Ascending aorta (tissue), 2 donors: Measurements from ENCODE around the gene RBPJ. TPM values are rescaled to one million over a fixed set of nuclear protein-coding genes. Genes with fewer than 3 reads are reported as not detected.

Experiments used
- DNase-seq, 2 donors: peaks; one replicate each; pipeline ENCODE4 v3.0.0-alpha.2; 2019; ENCODE audit warnings: low spot score in 2 of 2
- H3K27ac ChIP-seq, 2 donors: fragments of 200-600 bp; sonication (generic); one replicate each; pipeline ENCODE4 v1.5.1; 2016 to 2017; ENCODE audit warnings: mild to moderate bottlenecking in 1 of 2
- H3K27me3 ChIP-seq: fragments of 200-600 bp; sonication (generic); one replicate; pipeline ENCODE4 v1.5.1; 2017
- H3K36me3 ChIP-seq, 2 donors: fragments of 200-600 bp; sonication (generic); one replicate each; pipeline ENCODE4 v1.5.1; 2016
- H3K4me1 ChIP-seq, 2 donors: fragments of 200-600 bp; sonication (generic); one replicate each; pipeline ENCODE4 v1.5.1; 2016 to 2017; ENCODE audit warnings: mild to moderate bottlenecking in 1 of 2
- H3K4me3 ChIP-seq, 2 donors: fragments of 200-600 bp; sonication (generic); one replicate each; pipeline ENCODE4 v1.5.1; 2016 to 2017; ENCODE audit warnings: mild to moderate bottlenecking in 1 of 2
- H3K9me3 ChIP-seq, 2 donors: fragments of 200-600 bp; sonication (generic); one replicate each; pipeline ENCODE4 v1.5.1; 2016
- CTCF ChIP-seq, 3 experiments: fragments of 200-600 bp in 2 of 3; fragments of 450-650 bp in 1 of 3; sonication (generic) in 2 of 3; IDR thresholded peaks; one replicate each; pipeline ENCODE4 v1.5.1; 2016 to 2019; ENCODE audit warnings: antibody characterized with exemption in 3 of 3, mild to moderate bottlenecking in 1 of 3, moderate library complexity in 1 of 3
- intact Hi-C: fragments of 100-400 bp; cut with DNase I; formaldehyde crosslinking; loops from one replicate; pipeline ENCODE4 v1.15.1; 2023
- total RNA-seq: library from RNA; depleted of rRNA; stranded (reverse); fragments of >200 nt; gene quantifications from one replicate; pipeline ENCODE4 v1.1.0, GENCODE V29; 2016

RBPJ gene
- total RNA-seq, 1 donor from 2014 or later = 17.6 TPM

DNA sequence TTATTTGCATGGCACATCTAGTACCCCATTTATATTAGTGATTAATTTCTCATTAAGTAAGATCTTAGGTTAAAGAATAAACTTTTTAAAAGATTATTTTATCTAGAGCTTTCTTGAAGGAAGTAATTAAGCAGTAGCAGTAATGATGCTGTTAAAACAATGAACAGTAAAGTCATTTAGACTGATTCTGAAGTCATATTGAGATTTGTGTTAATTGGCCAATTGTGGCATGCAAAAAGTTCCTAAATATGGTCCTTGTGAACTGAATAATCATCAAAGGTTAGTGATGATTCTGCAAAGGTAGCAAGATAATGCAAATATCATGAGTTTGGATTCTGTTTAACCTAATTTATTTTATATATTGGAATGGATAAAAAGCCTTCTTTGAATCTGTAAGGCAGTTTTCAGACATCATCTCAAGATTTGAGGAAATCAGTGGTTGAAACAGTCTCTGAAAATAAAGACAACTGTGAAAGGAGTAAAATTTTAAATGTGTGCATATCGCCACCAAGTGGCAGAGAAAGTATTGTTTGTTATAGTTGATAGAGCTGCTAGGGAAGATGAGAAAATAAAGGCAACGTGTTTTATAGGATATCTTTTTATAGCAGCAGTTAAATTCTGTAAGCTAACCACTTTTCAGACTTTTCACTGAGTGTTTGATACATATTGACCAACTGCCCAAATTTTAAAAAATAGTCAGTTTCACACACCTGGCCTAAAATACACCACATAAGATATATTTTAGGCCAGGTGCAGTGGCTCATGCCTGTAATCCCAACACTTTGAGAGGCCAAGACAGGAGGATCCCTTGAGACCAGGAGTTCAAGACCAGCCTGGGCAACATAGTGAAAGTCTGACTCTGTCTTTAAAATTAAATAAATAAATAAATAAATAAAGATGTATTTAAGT lies 89.8 kb downstream of the RBPJ start:
- Histone ChIP-seq H3K27ac (no peak overlapping the region), H3K4me3 (no peak overlapping the region), H3K27me3 (no peaks in the 10 kb centered on the region), H3K36me3 (peaks cover 8 to 15% of the 10 kb centered on the region in 2 donors), H3K9me3 (peaks cover 11 to 13% of the 10 kb centered on the region in 2 donors), H3K4me1 (peaks cover 3 to 10% of the 10 kb centered on the region in 2 donors)
- intact Hi-C loops = loop anchor here (1.0 to 10.0 kb wide), 6 partner anchors 80 to 444 kb away; no protein-coding TSS in a partner anchor
- no peak for DNase-seq
- TF ChIP-seq CTCF (IDR thresholded peaks at IDR 0.05) = peak; percentile 52 to 65 (median 64)

GRCh38 chr4:26412381-26413372 lies 91.9 kb downstream of the RBPJ start:
- no peak overlapping the region for H3K4me3 ChIP-seq
- no peaks in the 10 kb centered on the region for H3K27me3 ChIP-seq
- intact Hi-C loops = loop anchor here (10.0 kb wide), 2 partner anchors 178 to 442 kb away; no protein-coding TSS in a partner anchor
- TF ChIP-seq CTCF (IDR thresholded peaks at IDR 0.05) = no peak
- peaks cover 0 to 3% of the 10 kb centered on the region in 2 donors for H3K36me3 ChIP-seq
- peaks cover 3 to 10% of the 10 kb centered on the region in 2 donors for H3K4me1 ChIP-seq
- H3K9me3 ChIP-seq = no peaks in the 10 kb centered on the region
- H3K27ac ChIP-seq = peak overlapping the region; percentile 4 to 41
- DNase-seq = no peak

- H3K36me3 ChIP-seq = peaks cover 0 to 3% of the 10 kb centered on the region in 2 donors
- H3K4me1 ChIP-seq = peaks cover 3 to 10% of the 10 kb centered on the region in 2 donors
- no peaks in the 10 kb centered on the region for H3K9me3 ChIP-seq
- H3K27me3 ChIP-seq = no peaks in the 10 kb centered on the region
- no peak overlapping the region for H3K4me3 ChIP-seq
- intact Hi-C loops = loop anchor here (10.0 kb wide), 2 partner anchors 179 to 441 kb away; no protein-coding TSS in a partner anchor
- TF ChIP-seq CTCF (IDR thresholded peaks at IDR 0.05) = no peak
- H3K27ac ChIP-seq = no peak overlapping the region
- DNase-seq = no peak
Observed at GRCh38 chr4:26413582-26413981, 92.8 kb downstream of the RBPJ start.

- H3K36me3 ChIP-seq = peaks cover 2 to 3% of the 10 kb centered on the region in 2 donors
- TF ChIP-seq CTCF (IDR thresholded peaks at IDR 0.05) = no peak
- no peak overlapping the region for H3K27ac ChIP-seq
- H3K4me3 ChIP-seq = no peak overlapping the region
- H3K27me3 ChIP-seq = no peaks in the 10 kb centered on the region
- DNase-seq = no peak
- peaks cover 0 to 7% of the 10 kb centered on the region in 2 donors for H3K4me1 ChIP-seq
- no peaks in the 10 kb centered on the region for H3K9me3 ChIP-seq
- intact Hi-C loops = loop anchor here (10.0 kb wide), 2 partner anchors 183 to 437 kb away; no protein-coding TSS in a partner anchor
Observed at GRCh38 chr4:26418107-26418506, 97.3 kb downstream of the RBPJ start.

DNA sequence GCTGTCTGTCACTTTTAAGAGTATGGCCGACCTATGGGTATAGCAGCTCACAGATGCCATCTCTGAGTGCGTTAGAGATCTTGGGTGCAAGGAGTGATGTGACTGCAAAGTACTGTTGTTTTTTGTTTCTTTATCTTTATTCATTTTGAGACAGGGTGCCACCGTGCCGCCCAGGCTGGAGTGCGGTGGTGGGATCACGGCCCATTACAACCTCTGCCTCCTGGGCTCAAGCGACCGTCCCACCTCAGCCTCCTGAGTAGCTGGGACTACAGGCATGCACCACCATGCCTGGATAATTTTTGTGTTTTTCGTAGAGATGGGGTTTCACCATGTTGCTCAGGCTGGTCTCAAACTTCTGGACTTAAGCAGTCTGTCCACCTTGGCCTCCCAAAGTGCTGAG lies 98.0 kb downstream of the RBPJ start:
- H3K9me3 ChIP-seq = no peaks in the 10 kb centered on the region
- no peak for DNase-seq
- H3K4me3 ChIP-seq = no peak overlapping the region
- H3K4me1 ChIP-seq = peaks cover 0 to 7% of the 10 kb centered on the region in 2 donors
- no peak overlapping the region for H3K27ac ChIP-seq
- peaks cover 3 to 8% of the 10 kb centered on the region in 2 donors for H3K36me3 ChIP-seq
- no peak for TF ChIP-seq CTCF (IDR thresholded peaks at IDR 0.05)
- no peaks in the 10 kb centered on the region for H3K27me3 ChIP-seq
- intact Hi-C loops = loop anchor here (10.0 kb wide), 2 partner anchors 184 to 436 kb away; no protein-coding TSS in a partner anchor
